Left forelimb (tissue), 1 donor: Measurements from ENCODE around the gene KDM2B.

ENCODE experiments used
- DNase-seq: peaks from one replicate; pipeline ENCODE4 v3.0.0-alpha.2; 2018; ENCODE audit warnings: low spot score

The KDM2B gene

DNA sequence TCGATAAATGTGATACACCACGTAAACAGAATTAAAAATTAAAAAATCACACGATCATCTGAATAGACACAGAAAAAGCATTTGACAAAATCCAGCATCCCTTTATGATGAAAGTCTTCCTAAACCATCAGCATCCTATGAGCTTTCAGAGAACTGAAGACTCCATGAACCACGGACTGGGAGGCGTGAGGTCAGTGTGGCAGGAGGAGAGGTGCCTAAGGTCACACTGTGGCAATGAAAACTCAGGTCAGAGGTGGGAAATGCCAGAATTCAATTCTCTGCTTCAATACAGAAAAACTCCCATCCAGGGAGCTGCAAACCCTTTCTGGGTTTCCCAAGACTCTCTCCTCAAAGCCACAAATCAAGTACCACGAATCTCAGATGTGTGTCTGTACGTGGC is 51.6 kb downstream of the KDM2B start:
- DNase-seq = no peak

DNA sequence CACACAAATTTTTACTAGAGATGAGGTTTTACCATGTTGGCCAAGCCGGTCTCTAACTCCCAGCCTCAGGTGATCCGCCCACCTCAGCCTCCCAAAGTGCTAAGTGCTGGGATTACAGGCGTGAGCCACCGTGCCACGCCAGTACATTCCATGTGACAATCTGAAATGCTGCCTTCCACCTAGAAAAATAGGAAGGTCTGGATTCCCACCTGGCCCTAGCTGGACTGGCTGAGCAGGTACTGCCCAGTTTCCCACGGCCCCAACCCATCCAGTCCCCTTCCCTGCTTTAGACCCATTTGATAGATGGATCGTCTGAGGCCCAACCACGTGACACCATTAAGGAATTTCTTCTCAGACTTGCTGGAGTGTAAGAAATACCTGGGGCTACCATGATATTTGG is 55.4 kb downstream of the KDM2B start:
- no peak for DNase-seq

DNA sequence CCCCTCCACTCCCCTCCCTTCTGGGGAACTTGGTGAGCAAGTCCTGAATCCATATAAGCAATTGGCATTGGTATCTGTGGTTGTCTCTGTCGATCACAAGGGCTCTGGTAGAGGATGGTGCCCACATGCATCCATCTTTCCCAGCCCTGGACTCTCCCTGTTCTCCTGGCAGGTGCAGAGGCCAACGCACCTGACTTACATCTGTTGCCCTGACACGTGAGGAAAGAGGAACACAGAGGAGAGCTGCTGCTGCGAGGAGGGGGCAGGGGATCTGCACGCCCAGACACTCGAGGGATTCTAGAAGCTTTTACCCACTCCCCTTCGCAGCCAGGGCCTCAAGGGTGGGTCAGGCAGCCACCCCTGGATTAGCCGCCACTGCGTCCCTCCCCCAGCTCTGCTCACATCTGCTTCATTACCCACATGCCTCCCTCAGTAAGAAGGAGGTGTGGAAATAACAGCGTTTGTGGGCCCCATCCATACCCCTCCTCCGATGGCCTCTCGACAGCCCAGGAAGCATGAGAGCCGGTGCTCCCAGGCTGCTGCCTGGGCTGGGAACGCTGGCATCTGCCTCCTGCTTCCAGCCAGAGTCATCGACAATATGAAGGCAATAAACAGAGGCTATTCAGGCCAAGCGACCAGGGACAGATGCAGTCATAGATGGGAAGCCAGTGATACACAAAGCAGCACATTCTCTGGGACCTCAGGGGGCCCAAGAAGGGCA is 56.5 kb downstream of the KDM2B start:
- DNase-seq = no peak

DNA sequence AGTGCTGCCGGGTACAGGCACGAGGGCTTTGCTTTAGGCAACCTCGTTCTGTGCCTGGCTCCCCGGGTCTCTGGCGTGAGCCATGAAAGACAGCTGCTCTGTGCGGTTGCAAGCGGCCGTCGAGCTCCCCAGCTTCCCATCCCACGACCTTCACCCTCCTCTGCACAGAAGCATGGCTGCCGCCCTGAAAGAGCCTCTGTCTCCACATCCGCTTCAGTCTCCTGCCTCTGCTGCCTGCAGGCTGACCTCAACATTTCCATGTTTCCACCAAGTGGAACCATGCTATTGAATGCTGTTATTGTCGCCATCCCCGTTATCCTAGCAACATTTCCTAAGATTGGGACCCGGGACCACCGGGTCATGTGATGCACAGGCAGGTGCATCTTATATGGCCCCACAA is 57.1 kb downstream of the KDM2B start:
- DNase-seq = no peak

DNA sequence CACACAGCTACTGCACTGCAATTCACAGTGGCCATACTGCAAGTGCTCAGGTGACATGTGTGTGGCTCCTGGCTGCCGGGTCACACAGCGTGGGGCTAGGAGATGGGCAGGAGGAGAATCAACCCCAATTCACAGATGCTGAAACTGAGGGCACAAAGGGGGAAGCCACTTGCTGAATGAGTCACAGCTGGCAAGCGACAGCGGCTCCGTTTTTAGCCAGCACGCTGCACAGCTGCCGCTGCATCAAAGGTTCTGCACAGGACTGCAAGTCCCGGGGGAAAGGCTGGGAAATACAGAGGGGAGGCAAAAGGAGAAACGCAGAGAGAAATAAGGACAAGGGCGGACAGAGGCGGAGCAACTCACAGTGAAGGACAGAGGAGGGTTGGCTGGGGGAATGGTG is 57.9 kb downstream of the KDM2B start:
- no peak for DNase-seq

DNA sequence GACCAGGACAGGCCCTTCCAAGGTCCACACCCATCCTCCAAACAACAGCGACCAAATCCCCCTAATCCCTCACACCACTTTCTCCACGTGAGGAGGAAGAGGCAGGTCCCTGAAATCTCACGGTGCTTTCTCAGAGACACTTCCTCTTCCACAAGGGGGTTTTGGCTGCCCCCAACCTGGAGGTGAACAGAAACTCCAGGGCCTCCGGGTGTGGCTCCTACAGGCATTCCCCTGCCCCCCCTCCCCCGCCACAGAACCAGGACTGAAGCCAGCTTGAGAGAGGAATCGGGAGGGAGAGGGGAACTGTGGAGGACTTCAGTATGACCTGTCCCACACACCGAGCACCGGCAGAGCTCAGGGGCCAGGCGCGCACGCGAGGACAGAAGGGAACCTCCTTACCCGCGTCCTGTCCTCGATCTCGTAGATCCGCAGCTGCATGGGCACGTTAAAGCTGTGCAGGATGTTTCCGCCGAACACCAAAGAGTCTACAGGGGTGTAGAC is 60.2 kb downstream of the KDM2B start:
- DNase-seq = no peak

DNA sequence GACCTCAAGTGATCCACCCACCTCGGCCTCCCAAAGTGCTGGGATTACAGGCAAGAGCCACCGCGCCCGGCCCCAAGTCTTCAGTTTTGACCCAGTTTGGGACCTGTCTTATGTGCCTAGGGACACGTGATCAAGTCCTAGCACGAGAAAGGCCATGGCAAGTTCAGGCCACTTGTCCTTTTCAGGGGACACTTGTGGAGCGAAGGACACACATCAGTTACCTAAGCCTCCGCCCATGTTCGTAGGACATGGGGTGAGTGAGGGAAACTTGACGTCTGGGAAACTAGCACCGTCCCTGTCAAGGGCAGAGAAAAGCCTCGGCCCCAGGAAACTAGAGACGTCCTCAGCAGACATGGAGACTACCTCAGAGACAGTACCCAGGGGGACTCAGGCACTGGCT is 60.7 kb downstream of the KDM2B start:
- DNase-seq = no peak

DNA sequence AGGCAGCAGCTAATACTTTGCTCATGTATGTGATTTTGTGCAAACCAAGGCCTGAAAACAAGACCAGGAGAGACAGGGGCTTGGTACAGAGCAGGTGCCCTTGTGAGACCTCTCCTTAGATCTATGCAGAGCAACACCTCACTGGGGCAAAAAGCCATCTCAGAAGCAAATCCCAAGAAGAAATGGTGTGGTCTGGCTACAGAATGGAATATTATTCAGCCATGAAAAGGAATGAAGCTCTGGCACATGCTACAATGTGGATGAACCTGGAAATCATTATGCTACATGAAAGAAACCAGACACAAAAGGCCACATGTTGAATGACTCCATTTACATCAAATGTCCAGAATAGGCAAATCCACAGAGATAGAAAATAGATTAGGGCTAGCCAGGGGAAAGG is 61.6 kb downstream of the KDM2B start:
- no peak for DNase-seq

DNA sequence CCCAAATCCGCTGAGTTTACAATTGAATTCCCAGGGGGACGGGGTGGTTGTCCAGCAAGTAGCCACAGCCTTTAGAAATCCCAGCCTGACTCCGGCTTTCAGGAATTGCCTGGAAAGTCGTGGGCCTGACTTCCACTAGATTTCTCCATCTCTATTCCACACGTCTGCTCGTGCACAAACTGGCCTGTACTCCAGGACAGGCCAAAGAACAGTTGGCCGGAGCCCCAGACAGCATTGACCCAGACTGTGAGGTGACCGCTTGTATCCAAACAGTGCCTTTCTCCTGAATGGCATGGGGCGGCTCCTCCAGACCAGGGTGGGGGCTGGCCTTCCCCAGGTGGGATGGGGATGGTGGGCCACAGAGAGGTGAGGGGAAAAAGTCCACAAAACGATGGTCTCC is 62.2 kb downstream of the KDM2B start:
- DNase-seq = no peak

DNA sequence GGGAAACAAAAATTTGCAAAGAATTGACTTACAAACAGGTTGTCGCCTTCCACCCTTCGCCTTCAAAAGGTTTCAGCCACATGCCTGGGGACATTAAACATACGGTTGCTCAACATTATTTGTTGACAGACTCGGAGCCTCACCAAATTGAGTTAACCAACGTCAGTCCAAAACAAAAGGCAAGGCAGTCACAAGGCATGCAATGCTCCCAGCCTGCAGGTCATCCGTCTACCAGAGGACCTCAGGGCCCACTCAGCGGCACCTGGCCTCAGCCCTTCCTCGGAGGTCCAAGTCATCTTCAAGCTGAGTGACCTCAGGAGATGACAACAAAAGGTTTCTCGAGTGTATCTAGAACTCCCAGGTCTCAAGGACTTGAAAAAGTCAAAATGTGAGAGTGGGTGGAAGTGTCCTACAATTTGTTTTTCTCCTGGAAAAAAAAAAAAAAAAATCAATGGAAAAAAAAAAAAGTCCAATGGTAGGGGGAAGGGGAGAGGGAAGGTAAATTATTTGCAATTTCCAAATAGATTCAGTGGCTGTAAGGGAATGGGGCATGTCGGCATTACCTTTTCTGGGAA is 64.3 kb downstream of the KDM2B start:
- DNase-seq = no peak

DNA sequence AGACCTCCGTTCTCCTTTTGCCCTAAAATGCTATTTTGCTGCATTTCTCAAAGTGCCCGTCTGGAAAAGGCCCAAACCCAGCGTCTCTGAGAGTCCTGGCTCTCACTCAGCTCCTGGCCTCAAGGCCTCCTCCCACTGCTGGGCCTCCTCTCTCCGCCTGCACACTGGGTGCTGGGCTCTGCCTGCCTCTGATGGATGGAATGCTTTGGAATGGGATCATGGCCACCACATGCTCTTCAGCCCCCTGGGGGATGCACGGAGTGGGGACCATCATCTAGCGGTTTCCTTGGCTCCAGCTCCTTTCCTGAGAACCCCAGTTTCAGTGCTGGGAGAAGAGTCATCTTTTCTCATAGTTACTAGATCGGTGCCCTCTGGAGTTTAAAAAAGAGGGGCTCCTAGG is 65.2 kb downstream of the KDM2B start:
- DNase-seq = no peak

DNA sequence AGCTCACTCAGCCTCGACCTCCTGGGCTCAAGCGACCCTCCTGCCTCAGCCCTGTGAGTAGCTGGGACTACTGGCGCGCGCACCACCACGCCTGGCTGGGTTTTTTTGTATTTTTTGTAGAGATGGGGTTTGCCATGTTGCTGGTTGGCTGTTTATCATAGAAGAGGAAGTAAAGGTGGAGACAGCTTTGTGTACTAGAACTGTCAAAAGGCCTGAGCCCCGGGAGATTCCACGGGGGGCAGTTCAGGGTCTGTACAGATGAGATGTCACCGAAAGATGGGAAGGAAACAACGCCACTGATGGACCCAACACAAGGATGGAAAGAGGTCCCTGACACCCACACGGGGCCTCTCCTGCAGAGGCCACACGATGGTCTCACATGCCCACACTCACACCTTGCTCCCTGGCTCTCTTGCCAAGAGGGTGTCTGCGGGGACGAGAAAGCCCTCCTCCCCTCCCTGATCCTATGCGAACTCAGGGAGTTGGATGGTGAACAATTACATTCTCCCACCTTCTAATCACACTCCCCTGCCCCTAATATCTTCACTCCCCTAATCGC is 66.6 kb downstream of the KDM2B start:
- no peak for DNase-seq

DNA sequence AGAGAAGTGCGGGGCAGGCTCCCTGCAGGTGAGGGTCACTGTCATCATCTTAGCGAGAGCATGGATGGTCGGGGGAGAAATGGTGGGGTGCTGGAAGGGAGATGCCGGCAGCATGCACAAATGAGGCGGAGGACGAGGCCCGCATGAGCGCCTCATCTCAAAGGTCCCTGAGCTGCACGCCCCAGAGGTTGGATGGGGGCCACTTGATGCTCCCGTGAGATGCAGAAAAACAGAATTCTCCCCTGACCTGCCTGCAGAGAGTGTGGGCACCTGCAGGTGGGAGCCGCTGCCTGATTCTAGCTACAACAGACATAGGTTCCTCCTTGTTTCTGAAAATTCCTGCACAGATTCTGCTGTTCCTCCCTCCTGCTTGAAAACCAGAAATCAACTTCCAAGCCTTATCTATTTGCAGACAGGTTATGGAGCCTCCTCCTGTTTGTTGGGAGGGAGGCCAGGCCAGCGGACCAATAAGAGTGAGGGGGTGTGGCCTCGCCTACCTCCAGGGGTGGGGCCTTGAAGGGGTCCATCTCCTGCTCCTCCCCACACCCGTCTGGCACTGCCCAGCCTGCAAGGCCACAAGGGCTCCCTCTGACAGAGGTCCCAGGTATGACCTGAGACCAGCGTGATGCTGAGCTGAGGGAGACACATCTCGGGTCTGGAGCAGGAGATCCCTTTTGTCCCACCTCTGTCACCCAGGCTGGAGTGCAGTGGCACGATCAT is 67.2 kb downstream of the KDM2B start:
- no peak for DNase-seq

DNA sequence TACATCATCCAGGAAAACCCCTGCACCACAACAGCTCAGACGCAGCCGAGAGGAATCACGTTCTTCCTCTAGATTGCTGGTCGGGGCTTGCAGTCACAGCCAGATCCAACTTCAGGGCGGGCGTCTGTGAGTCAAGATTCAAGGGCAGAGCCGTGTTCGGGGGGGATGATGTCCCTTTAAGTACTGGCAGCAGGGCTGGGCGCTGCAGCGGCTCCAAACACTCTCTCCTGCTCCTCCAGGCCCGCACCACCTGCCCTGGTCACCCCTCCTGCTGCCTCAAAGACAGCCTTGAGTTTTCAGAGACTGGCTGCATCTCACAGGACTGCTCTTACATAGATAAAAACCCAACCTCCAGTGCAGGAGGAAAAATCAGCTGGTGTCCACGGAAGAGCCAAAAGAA is 68.3 kb downstream of the KDM2B start:
- DNase-seq = no peak

DNA sequence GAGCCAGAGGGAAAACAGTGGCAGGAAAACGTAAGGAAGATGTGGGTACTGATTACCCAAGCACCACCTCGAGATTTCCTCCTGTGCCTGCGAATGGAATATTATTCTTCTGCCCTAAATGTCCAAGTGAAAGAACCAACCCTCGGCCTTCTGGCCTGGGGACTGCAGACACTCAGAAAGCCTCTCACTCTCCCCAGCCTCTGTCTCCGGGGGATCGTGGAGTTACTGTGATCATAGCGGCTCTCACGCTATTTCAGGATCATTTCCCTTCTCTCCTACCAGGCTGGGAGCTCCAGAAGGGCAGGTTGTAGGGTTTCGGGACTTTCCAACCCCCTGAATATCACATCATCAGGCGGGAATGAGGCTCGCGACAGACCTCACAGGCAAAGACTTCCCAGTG is 68.9 kb downstream of the KDM2B start:
- DNase-seq = no peak

DNA sequence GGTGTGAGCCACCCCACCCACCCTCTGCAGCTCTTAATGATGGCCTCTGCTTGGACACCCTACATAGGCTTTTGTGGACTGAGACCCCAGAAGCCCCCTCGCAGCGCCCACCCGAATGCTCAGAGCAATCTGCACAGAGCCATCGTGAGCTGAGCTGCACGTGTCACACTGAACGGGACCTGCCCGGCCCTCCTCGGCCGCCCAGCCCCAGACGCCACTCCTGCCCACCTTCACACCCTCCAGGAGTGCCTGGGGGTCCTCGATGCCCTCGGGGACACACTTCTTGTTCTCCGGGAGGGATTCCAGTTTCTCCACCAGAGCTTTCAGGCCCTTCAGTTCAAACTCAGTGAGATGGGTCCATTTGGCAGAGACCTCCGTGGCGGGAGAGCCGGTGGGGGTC is 71.5 kb downstream of the KDM2B start:
- no peak for DNase-seq

DNA sequence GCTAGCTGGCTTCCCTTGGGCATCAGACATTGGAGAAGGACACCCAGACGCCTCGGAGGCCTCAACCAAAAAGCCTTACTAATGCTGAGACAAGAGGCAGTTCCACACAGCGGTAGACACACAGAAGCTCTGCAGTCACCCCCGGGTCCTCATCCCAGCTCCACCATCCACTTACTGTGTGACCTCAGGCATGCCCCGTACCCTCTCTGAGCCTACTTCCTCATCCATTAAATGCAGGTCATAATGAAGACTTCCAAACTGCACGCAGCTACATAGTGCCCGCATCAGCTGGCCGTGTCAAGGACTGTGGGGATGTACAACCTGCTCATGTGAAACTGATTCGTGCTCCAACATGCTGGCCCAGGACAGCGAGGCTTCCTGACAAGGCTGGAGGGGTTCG is 72.3 kb downstream of the KDM2B start:
- DNase-seq = no peak

DNA sequence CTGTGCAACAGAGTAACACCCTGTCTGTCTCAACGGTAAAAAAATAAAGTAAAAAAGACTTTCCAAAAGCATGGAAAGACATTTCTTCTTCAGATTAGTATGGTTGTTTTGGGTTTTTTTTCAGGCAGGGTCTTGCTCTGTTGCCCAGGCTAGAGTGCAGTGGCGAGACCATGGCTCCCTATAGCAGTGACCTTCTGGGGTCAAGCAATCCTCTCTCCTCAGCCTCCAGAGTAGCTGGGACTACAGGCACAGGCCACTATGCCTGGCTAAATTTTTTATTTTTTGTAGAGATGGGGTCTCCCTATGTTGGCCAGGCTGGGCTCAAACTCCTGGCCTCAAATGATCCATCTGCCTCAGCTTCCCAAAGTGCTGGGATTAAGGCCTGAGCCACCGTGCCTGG is 72.8 kb downstream of the KDM2B start:
- no peak for DNase-seq

DNA sequence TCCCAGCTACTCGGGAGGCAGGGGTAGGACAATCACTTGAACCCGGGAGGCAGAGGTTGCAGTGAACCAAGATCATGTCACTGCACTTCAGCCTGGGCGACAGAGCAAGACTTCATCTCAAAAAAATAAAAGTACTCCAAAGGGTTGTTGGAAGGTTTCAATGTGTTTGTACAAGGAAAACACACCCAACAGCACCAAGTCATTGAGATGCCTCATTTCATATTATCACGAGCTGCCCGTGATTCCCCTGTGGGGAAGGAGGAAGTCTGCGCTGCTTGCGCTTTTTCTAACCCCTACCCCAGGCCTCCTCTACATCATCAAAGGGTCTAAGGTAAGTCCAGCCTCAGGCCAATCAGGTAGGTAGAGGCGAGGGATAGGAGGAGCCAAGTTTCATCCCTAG is 73.6 kb downstream of the KDM2B start:
- DNase-seq = no peak

DNA sequence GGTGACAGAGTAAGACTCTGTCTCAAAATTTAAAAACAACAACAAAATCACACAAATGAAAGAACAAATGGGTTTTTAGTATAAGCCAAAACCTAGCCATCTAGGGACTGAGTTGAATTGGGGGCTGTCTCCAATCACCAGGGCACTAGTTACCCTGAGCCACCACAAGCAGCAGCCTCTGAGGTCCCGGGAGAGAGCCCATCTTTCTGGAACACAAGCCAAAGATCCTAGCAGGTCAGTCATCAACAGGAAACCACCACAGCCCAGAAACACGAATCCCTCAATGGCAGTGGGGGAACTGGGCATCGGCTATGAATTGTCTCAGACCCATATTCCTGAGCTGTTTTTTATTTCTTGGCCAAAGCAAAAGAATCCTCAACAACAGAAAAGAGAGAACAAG is 75.3 kb downstream of the KDM2B start:
- no peak for DNase-seq

DNA sequence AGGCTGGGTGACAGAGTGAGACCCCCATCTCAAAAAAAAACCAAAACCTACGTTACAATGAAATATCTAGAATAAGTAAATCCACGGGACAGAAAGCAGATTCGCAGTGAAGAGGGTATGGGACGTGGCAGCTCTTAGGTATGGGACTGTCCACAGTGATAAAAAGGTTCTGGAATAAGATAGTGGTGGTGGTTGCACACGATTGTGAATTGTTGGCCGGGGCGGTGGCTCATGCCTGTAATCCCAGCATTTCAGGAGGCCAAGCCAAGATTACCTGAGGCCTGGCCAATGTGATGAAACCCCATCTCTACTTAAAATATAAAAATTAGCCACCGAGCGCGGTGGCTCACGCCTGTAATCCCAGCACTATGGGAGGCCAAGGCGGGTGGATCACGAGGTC is 76.3 kb downstream of the KDM2B start:
- no peak for DNase-seq

DNA sequence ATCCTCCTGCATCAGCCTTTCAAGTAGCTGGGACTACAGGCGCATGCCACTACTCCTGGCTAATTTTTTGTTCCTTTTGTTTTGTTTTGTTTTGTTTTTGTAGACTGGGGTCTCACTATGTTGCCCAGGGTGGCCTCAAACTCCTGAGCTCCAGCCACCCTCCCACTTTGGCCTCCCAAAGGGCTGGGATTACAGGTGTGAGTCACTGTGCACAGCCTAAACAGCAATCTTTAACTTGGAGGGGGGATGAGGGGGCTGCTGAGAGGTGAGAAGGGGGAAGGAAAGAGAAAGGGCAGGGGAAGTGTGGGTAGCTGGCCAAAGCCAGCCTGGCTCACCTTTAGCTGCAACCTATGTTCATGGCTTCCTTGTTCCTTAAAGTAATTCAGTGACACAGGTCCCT is 77.4 kb downstream of the KDM2B start:
- DNase-seq = no peak

DNA sequence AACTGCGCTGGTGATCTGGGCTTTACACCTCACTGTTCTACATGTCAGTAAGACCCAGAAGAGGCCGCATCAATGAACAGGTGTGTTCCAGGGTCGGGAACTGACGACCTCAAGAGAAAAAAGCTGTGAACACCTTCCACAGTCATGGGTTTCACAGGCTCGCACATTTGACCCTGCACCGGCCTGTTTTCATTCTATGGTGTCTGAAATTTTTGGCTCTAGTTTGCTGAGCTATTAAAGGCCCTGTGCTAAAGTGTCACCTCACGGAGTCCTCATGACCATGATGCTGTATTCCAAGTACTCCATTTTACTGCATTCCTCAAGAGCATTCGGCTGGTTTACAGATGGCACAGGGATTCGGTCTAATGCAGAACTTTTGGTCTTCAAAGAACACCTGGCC is 78.9 kb downstream of the KDM2B start:
- no peak for DNase-seq
